HPDE6-E6E7 (cell line): ENCODE measurements around the gene FAM149A.

Experiments
- DNase-seq: peaks from one replicate; pipeline ENCODE4 v3.0.0; 2011; ENCODE audit warnings: missing footprints; ENCODE audit errors: extremely low spot score

FAM149A gene

DNA sequence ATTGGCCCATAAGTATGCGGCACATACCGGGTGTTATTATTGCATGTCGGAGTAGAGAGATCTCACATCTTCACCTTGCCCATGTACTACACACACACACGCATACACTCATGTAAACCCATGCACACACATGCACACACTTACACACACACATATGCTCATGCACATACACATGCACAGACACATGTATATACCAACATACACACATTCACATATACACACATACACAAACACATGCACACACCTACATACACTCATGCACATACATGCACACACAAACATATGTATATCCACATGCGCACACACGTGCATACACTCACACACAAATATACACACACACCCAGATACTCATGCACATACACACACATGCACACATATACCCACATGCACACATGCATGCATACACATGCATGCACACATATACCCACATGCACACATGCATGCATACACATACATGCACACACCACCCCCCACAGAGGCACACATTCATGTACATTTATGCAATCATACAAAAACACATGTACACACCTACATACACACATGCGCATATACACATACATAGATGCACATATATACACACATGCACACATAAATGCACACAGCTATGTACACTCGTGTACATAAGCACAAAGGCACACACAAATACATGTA, 98.1 kb downstream of the FAM149A start:
- DNase-seq = no peak

DNA sequence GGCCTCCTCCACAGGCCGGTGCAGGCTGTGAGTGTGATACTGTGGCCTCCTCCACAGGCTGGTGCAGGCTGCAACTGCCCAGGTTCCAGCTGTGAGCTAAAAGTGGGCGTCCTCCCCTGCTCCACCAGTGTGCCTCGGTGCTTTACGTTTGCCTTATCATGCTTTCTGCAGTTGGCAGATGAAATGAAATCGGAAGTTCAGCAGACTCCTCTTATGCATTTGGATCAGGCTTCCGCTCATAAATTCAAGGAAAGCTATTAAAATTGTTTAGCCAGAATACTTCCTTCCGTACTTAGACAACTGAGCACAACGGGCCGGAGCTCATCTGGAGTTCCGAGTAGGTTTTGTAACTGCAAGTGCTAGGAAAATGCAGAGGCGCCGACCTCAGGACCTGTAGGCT, 98.9 kb downstream of the FAM149A start:
- DNase-seq = no peak

DNA sequence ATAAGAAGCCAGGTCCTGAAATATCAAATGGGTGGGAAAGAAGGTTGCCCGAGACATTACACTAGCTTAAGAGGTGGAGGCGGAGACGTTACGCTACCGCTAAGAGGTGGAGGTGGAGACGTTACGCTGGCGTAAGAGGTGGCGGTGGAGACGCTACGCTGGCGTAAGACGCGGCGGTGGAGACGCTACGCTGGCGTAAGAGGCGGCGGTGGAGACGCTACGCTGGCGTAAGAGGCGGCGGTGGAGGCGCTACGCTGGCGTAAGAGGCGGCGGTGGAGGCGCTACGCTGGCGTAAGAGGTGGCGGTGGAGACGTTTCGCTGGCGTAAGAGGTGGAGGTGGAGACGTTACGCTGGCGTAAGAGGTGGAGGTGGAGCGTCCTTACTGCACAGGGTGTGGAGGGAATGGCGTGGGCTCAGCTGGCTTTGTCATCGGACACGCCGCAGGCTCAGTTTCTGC, 99.6 kb downstream of the FAM149A start:
- no peak for DNase-seq

DNA sequence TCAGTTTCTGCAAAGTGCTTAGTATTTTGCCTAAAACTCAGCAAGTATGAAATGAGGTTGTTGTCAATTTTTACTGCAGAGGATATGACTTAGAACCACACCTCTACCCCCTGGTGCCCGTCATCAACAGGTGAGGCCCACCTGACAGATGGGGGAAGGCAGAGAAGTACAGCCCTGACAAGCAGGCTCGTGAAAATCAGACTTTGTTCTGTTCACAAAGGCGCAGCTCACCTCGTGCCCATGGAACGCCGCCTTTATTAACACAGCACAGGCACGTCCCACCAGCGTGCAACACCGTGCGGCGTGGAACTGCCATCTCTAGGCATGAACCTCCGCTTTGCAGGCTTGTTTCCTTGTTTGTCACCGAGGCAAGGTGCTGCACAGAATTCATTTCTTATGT, 100.2 kb downstream of the FAM149A start:
- no peak for DNase-seq

- DNase-seq = no peak
Observed at GRCh38 chr4:186205156-186205555, 100.7 kb downstream of the FAM149A start.

DNA sequence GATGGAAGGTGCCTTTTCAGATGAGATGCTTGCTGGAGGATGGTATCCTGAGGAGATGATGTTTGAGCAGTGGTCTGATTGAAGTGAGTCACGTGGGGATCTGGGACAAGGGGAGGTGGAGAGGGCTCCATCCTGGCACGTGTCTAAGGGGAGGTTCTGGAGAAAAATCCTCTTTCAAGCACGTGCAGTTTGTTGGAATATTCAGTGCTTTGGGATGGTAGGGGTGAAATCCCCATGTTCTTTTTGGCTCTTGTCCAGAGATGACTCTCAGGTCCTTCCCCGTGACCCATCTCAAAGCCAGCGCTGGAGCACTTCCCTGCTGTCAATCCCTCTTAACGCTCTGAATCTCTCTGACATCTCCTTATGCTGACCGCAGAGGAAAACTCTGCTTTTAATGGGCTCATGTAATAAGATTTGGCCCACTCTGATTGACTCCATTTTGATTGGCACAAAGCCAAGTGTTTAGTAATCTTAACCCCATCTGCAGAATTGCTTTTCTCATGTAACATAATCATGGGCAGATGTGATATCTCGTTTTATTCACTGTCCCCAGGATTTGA, 112.0 kb downstream of the FAM149A start:
- no peak for DNase-seq

DNA sequence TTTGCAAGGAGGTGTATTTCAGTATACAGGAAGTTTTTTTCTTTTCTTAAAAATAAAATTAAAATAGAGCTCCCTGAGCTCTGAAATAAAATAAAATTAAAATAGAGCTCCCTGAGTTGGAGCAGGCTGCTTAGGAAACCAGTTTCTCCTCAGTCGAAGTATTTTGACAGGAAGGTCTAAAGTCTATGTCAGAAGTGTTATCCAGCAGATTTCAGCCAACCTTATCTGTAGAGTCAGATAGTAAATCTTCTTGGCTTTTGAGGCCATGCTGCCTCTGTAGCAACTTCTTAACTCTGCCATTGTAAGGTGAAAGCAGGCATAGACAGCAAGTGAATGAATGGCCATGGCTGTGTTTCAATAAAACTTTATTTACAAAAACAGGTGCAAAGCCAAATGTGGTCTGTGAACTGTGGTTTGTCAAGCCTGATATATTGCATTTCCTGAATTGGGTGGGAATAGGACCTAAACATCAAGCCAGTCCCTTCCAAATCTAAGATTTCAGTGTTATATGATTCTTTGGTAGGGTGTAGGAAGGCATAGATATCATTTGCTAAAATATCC, 113.3 kb downstream of the FAM149A start:
- DNase-seq = no peak

GRCh38 chr4:186221624-186222023, 117.1 kb downstream of the FAM149A start:
- DNase-seq = no peak
